ENCODE data around the gene DNAJB14. TPM values are rescaled to one million over a fixed set of nuclear protein-coding genes. Genes with fewer than 3 reads are reported as not detected.

Gene DNAJB14
- total RNA-seq, 2 experiments from 2014 or later, result 47.1 to 53.1 TPM

DNA sequence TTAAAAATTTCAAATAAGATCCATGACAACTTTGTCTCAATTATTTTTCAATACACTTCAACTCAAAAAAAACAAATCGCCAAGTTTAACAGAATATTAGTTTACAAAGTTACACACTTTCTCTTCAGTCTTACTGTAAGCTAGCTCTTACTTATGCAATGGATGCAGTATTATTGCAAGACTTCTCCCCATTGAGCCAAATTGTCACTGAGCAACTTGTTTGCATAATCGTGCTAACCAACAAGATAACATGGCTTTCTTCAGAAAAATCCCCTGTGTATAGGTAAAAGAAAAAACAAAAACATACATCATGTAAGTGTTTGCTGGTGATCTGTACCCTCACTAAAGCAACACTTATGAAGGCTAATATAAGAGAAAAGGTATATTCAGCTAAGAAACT lies 18.9 kb downstream of the DNAJB14 start:
- no peaks in the 10 kb centered on the region for H3K9me3 Mint-ChIP-seq
- no peaks in the 10 kb centered on the region for H3K27me3 Mint-ChIP-seq
- H3K4me3 Mint-ChIP-seq, result no peak overlapping the region
- peaks cover 26% of the 10 kb centered on the region for H3K4me1 Mint-ChIP-seq
- ChIA-PET POLR2A (no interaction called here), CTCF (interaction anchor here (1.4 to 2.3 kb wide), 2 partner anchors 21 to 24 kb away, joined by 4 to 7 read pairs; no protein-coding TSS in a partner anchor)
- H3K27ac Mint-ChIP-seq, result no peak overlapping the region
- DNase-seq, result no peak
- H3K36me3 Mint-ChIP-seq (ENCODE audit: low read depth), result peaks cover 47% of the 10 kb centered on the region

DNA sequence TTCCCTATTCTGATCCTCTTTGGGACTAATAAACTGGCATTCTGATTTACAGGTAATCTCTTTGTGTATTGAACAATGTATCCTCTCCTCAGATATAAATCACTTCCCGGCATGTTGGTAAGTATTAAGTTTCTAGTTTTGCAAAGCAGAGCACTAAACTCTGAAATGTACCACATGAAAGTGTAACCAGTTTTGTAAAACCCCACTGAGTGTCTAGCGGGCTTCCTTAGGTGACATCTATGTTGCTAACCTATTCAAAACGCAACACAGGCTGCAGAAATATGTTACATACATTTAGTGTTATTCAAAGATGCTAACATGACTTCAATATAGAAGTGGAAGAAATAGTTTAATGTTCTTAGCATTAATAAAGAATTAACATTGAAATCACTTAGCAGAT lies 25.2 kb downstream of the DNAJB14 start:
- DNase-seq, result peak; percentile 49
- Mint-ChIP-seq H3K9me3 (peaks cover 7% of the 10 kb centered on the region), H3K4me3 (no peak overlapping the region), H3K27me3 (no peaks in the 10 kb centered on the region), H3K4me1 (peaks cover 17% of the 10 kb centered on the region), H3K27ac (peak overlapping the region; percentile 36), H3K36me3 (ENCODE audit: low read depth) (peaks cover 54% of the 10 kb centered on the region)
- ChIA-PET POLR2A (no interaction called here), CTCF (interaction anchor here (2.4 kb wide), 1 partner anchor 28 kb away, joined by 5 read pairs; no protein-coding TSS in a partner anchor)

DNA sequence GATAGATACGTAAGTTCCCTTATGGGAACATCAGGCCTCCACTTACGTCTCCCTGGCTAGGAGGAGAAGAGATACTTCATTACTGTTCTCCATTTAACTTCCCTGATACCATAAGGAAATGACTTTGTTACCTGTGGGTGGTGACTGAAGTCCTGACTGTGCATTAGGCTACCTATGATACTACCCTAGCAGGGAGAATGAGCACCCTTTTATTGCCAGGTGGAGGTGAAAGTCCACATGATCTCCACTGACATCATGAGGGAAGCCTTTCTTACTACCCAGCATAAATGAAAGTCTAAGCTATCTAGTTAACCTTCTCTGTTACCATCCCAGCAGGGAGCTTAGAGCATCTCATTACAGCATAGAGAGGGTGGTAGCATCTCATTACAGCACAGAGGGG lies 27.8 kb downstream of the DNAJB14 start:
- Mint-ChIP-seq H3K36me3 (ENCODE audit: low read depth) (peaks cover 63% of the 10 kb centered on the region), H3K9me3 (peaks cover 7% of the 10 kb centered on the region), H3K4me3 (no peak overlapping the region), H3K27me3 (no peaks in the 10 kb centered on the region), H3K27ac (peak overlapping the region; percentile 50), H3K4me1 (peaks cover 17% of the 10 kb centered on the region)
- ChIA-PET POLR2A (no interaction called here), CTCF (no interaction called here)
- no peak for DNase-seq

DNA sequence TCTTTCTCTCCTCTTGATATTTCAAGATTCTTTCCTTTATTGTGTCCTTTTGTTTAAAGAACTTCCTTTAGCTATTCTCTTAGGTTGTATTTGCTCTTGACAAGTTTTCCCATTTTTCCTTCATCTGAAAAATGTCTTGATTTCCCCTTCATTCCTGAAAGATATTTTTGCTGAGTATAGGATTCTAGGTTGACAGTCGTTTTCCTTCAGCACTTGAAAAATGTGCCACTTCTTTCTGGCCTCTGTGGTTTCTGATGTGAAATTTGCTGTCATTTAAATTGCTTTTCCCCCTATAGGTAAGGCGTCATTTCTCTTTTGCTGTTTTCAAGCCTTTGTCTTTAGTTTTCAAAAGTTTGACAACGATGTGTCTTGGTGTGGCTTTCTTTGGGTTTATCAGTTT lies 28.8 kb downstream of the DNAJB14 start:
- CTCF ChIA-PET, result no interaction called here
- H3K4me3 Mint-ChIP-seq, result no peak overlapping the region
- POLR2A ChIA-PET, result no interaction called here
- DNase-seq, result no peak
- H3K27ac Mint-ChIP-seq, result no peak overlapping the region
- peaks cover 7% of the 10 kb centered on the region for H3K9me3 Mint-ChIP-seq
- H3K27me3 Mint-ChIP-seq, result no peaks in the 10 kb centered on the region
- H3K4me1 Mint-ChIP-seq, result peaks cover 17% of the 10 kb centered on the region
- peaks cover 65% of the 10 kb centered on the region for H3K36me3 Mint-ChIP-seq (ENCODE audit: low read depth)

DNA sequence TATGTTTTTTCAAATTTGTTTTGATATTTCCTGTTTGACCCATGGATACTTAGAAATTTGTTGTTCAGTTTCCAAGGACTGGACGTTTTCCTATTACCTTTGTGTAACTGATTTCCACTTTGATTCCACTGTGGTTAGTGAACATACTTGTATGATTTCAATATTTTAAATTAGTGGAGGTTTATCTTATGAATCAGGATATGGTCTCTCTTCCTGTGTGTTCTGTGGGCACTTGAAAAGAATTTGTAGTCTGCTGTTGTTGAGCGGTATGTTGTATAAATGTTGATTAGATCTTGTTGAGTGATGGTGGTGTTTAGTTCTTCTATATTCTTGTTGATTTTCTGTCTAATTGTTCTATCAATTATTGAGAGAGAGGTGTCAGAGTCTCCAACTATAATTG lies 31.0 kb downstream of the DNAJB14 start:
- no peak for DNase-seq
- Mint-ChIP-seq H3K4me3 (no peak overlapping the region), H3K9me3 (peaks cover 7% of the 10 kb centered on the region), H3K36me3 (ENCODE audit: low read depth) (peaks cover 65% of the 10 kb centered on the region), H3K27me3 (no peaks in the 10 kb centered on the region), H3K27ac (no peak overlapping the region), H3K4me1 (peaks cover 9% of the 10 kb centered on the region)
- POLR2A ChIA-PET, result no interaction called here
- CTCF ChIA-PET, result no interaction called here

DNA sequence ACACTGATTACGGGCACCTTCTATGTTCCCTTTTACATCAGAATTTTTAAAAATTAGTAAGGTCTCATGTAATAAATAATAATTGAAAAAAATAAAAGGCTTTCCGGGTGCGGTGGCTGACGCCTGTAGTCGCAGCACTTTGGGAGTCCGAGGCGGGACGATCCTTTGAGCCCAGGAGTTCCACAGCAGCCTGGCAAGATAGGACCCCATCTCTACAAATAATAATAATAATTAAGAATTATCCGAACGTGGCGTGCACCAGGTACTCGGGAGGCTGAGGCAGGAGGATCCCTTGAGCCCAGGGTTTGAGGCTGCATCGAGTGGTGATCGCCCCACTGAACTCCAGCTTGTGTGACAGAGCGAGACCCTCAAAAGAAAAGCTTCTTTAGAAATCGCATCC lies 51.4 kb downstream of the DNAJB14 start:
- H3K36me3 Mint-ChIP-seq (ENCODE audit: low read depth), result peaks cover 12% of the 10 kb centered on the region
- no peaks in the 10 kb centered on the region for H3K27me3 Mint-ChIP-seq

DNA sequence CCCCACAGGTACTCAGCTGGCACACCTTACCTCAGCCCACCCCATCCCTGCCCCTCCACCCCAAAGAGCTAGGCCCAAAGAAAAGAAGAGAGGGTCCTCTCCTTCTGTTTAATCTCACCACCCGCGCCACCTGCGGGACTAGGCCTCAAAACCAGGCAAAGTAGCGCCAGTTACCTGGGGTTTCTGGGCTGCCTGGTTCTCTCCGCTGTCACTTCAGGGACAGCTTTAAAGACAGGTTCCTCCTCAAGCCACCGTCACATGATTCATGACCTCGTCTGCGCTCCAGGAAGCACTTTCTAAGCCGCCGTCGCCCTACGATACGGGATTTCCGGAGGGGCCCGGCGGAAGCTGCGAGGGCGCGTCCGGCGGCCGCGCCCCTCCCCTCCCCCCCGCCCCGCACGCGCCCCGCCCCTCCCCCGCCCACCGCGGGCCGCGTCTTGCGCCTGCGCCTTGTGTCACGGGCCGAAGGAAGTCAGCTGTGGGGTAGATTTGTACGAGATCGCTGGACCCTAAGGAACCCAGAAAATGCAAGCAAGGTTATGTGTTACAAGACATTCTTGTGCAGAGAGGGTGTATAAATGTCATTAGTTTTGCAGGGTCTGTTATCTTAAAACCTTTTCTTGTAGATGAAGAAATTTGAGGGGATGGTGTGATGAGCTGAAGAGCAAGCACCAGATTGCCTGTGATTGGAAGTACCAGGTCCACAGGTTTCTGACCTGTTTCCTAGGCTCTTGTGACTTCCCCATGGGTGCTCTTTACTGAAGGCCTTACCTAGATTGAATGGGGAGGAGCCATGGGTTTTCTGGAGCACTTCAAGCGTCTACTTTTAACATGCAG lies 52.0 kb downstream of the DNAJB14 start, which contains the start of gene LAMTOR3:
LAMTOR3 (minus strand) TSS at position 267 of the 837 bp plus-strand sequence. CDS start 464 bp downstream, outside the sequence.
- Mint-ChIP-seq H3K27ac (peak within 1 kb of the TSS; percentile 96), H3K4me1 (peaks cover 42% of the 10 kb centered on the region), H3K27me3 (no peaks in the 10 kb centered on the region), H3K36me3 (ENCODE audit: low read depth) (peaks cover 10% of the 10 kb centered on the region), H3K4me3 (peak within 1 kb of the TSS; percentile 97), H3K9me3 (no peaks in the 10 kb centered on the region)
- CTCF ChIA-PET, result interaction anchor here (0.6 to 1.3 kb wide), 8 partner anchors 10 to 1635 kb away, joined by 3 to 8 read pairs (median 4); partner anchors contain the start of gene TRMT10A
- POLR2A ChIA-PET, result interaction anchor here (1.4 kb wide), 1 partner anchor 53 kb away, joined by 12 read pairs; the partner anchor contains the start of gene DNAJB14
- peak; percentile 93 for DNase-seq

More for the DNA sequence above, 51.4 kb downstream of the DNAJB14 start:
- POLR2A ChIA-PET, result interaction anchor here (1.4 kb wide), 1 partner anchor 52 kb away, joined by 12 read pairs; the partner anchor contains the start of gene DNAJB14
- H3K27ac Mint-ChIP-seq, result peak overlapping the region; percentile 93
- H3K4me1 Mint-ChIP-seq, result peaks cover 40% of the 10 kb centered on the region
- CTCF ChIA-PET, result interaction anchor here (0.9 to 1.3 kb wide), 7 partner anchors 10 to 331 kb away, joined by 3 to 8 read pairs (median 4); partner anchors contain the start of gene TRMT10A
- H3K9me3 Mint-ChIP-seq, result no peaks in the 10 kb centered on the region
- peak overlapping the region; percentile 97 for H3K4me3 Mint-ChIP-seq
- DNase-seq, result no peak

DNA sequence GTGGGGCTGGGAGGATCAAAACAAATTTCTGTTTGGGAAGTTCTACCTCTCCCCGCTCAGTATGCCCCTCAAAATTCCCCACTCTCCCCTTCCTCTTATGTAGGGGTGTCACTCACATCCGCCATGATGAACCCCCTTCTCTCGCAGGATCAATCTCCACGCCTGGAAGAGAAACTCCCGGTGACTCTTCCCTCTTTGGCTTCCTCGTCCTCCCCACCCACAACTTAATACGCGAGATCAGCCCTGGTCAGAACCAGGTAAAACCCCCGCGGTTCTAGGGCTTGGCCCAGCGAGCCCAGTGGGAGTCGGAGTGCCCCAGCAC lies 52.6 kb downstream of the DNAJB14 start:
- peak overlapping the region; percentile 96 for H3K27ac Mint-ChIP-seq
- no peaks in the 10 kb centered on the region for H3K27me3 Mint-ChIP-seq
- no peaks in the 10 kb centered on the region for H3K9me3 Mint-ChIP-seq
- H3K36me3 Mint-ChIP-seq (ENCODE audit: low read depth), result peaks cover 9% of the 10 kb centered on the region
- H3K4me3 Mint-ChIP-seq, result peak overlapping the region; percentile 97
- ChIA-PET CTCF (interaction anchor here (0.9 to 1.3 kb wide), 3 partner anchors 9 to 82 kb away, joined by 4 to 8 read pairs (median 6); no protein-coding TSS in a partner anchor), POLR2A (interaction anchor here (1.4 kb wide), 1 partner anchor 54 kb away, joined by 12 read pairs; the partner anchor contains the start of gene DNAJB14)
- peaks cover 45% of the 10 kb centered on the region for H3K4me1 Mint-ChIP-seq
- no peak for DNase-seq

DNA sequence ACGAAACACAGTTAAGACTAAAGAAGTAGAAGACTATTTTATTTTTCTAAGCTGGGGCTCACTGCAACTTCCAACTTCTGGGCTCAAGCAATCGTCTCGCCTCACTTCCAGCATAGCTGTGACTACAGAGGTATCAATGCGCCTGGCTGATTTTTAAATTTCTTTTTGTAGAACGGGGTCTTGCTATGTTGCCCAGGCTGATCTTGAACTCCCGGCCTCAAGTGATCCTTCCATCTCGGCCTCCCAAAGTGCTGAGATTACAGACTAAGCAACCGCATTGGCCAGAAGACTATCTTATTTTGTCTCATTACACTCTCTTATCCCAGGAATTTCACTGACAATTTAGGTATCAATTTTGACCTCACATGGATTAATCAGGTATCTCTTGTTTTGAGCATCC lies 53.4 kb downstream of the DNAJB14 start:
- POLR2A ChIA-PET, result no interaction called here
- Mint-ChIP-seq H3K27ac (peak overlapping the region; percentile 96), H3K36me3 (ENCODE audit: low read depth) (peaks cover 9% of the 10 kb centered on the region), H3K4me3 (peak overlapping the region; percentile 97), H3K27me3 (no peaks in the 10 kb centered on the region), H3K4me1 (peaks cover 47% of the 10 kb centered on the region), H3K9me3 (no peaks in the 10 kb centered on the region)
- DNase-seq, result no peak
- CTCF ChIA-PET, result no interaction called here

DNA sequence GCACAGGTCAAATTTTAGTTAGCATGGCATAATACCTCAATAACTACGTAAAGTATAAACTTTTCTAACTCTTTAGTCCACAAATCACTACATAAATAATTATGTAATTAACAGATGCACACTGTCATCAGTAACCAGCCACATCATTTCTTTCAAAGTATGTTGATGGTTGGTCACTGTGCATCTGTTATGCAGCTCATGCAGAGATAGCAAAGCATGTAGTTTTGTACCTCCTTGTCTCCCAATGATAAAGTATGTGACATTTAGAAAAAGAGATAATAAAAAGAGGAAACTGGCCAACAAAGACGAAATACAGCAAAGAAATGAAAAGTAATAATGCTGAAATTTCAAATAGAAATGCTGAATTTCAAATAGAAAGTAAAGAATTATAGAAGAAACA lies 55.1 kb downstream of the DNAJB14 start:
- no peak overlapping the region for H3K4me3 Mint-ChIP-seq

DNA sequence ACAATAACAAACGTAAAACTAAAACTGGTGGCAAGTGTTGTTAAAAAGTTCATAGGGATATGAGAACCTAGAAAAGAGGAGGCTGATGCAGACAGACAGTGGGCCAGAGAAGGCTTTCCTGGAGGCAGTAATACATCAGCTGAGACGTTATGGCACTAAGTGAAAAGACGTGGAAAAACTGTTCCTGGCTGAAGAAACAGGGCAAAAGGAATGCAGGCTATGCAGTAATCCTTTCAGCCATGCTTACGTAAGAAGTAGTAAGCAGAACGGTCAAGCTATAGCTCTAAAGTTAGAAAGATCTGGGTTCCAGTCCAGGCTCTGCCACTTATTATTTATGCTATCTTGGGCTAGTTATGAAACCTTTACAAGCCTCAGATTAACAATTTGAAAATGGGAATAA lies 58.6 kb downstream of the DNAJB14 start:
- H3K4me1 Mint-ChIP-seq, result peaks cover 26% of the 10 kb centered on the region
- CTCF ChIA-PET, result no interaction called here
- no peak overlapping the region for H3K4me3 Mint-ChIP-seq
- DNase-seq, result no peak
- no peaks in the 10 kb centered on the region for H3K9me3 Mint-ChIP-seq
- peaks cover 18% of the 10 kb centered on the region for H3K36me3 Mint-ChIP-seq (ENCODE audit: low read depth)
- H3K27me3 Mint-ChIP-seq, result no peaks in the 10 kb centered on the region
- H3K27ac Mint-ChIP-seq, result no peak overlapping the region
- POLR2A ChIA-PET, result no interaction called here

More for the DNA sequence above, 55.1 kb downstream of the DNAJB14 start:
- no peak overlapping the region for H3K27ac Mint-ChIP-seq
- H3K27me3 Mint-ChIP-seq, result no peaks in the 10 kb centered on the region
- no peaks in the 10 kb centered on the region for H3K9me3 Mint-ChIP-seq
- DNase-seq, result no peak
- POLR2A ChIA-PET, result no interaction called here
- H3K4me1 Mint-ChIP-seq, result peaks cover 48% of the 10 kb centered on the region
- H3K36me3 Mint-ChIP-seq (ENCODE audit: low read depth), result peaks cover 9% of the 10 kb centered on the region
- CTCF ChIA-PET, result no interaction called here

DNA sequence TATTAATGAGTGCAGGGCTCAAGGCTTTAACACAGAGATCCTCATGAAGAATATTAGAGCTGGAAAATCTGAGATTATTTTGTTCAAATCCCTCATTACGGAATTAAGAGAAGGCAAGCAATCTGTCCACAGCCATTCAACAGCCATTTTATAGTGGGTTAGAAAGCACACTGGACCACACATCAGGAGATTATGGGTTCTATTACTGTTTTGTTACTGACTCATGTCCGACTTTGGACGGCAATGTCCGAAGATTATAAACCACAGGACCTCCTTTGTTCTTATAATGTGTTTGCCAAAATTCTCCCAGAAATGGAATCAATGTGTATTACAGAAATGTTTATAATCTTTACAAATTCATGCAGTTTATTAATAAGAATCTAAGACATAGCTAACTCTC lies 60.3 kb downstream of the DNAJB14 start:
- Mint-ChIP-seq H3K9me3 (no peaks in the 10 kb centered on the region), H3K36me3 (ENCODE audit: low read depth) (peaks cover 17% of the 10 kb centered on the region), H3K27ac (no peak overlapping the region), H3K4me1 (peaks cover 16% of the 10 kb centered on the region), H3K27me3 (no peaks in the 10 kb centered on the region), H3K4me3 (no peak overlapping the region)
- CTCF ChIA-PET, result interaction anchor here (2.5 to 3.1 kb wide), 2 partner anchors 75 to 78 kb away, joined by 8 to 15 read pairs; no protein-coding TSS in a partner anchor
- no peak for DNase-seq
- POLR2A ChIA-PET, result no interaction called here

DNA sequence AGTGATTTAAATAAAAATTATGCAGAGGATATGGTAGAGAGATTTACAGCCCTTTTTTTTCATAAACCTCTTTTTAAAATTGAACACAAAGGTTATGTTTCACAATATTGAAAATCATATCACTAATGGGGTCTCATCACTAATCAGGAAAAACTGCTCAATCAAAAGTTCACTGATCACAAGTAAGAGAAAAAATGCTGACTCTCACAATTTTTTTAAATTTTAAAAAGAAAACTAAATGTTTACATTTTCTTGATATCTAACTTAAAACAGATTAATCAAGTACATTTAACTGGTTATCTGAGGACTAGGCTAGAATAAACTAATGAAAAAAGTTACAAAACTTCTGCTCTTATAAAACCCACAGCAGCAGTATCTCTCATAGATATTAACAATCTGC lies 60.7 kb downstream of the DNAJB14 start:
- Mint-ChIP-seq H3K27me3 (no peaks in the 10 kb centered on the region), H3K27ac (no peak overlapping the region), H3K36me3 (ENCODE audit: low read depth) (peaks cover 18% of the 10 kb centered on the region), H3K4me1 (peaks cover 12% of the 10 kb centered on the region), H3K9me3 (no peaks in the 10 kb centered on the region), H3K4me3 (no peak overlapping the region)
- CTCF ChIA-PET, result interaction anchor here (0.6 to 3.1 kb wide), 3 partner anchors 74 to 891 kb away, joined by 4 to 15 read pairs (median 8); partner anchors contain the start of gene METAP1
- POLR2A ChIA-PET, result no interaction called here
- DNase-seq, result no peak
